Caki2 (cell line): Measurements from ENCODE around the gene ZNF680. TPM values are rescaled to one million over a fixed set of nuclear protein-coding genes. Genes with fewer than 3 reads are reported as not detected.

Source experiments
- DNase-seq: peaks from one replicate; pipeline ENCODE4 v3.0.0-alpha.2; 2015; ENCODE audit warnings: low read depth
- in situ Hi-C: cut with HindIII; loops from 2 replicates; pipeline ENCODE4 v1.10.0; 2016; ENCODE audit warnings: low sequenced_read_pairs, low pct_unique_long_range_greater_than_20kb, mixed read lengths
- total RNA-seq: library from RNA; depleted of rRNA; stranded (reverse); fragments of >200 nt; shearing (Covaris generic); gene quantifications from 2 replicates; pipeline ENCODE4 v1.2.3, GENCODE V29; 2014; ENCODE audit warnings: low replicate concordance; rRNA removed

Gene ZNF680
- total RNA-seq, 1 experiment from 2014 or later: 9.6 TPM

GRCh38 chr7:64494912-64495461 is 67.9 kb downstream of the ZNF680 start:
- in situ Hi-C loops: no loop called here
- DNase-seq: no peak

DNA sequence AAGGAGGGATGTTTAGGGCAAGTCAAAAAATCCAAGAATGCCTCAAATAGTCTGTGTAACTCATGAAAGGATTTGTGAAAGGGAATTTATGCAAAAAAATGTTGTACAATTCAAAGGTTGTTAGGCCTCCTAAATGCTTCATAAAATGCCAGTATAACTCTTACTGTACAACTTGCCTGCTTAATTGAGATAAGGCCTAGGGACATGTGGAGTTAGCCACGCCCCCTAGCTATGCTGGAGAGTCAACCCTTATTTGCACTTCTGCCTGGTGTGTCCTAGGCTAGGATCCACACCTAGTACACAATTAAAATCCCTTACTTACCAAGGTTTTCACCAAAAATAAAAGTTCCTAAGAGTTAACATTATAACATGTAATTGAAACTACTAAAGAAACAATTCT is 77.2 kb downstream of the ZNF680 start:
- DNase-seq: no peak
- in situ Hi-C loops: no loop called here

Other genes with a start within 250 kb of the ZNF680 start
- gene ZNF736, start 249.1 kb downstream of the ZNF680 start, total RNA-seq: 3.1 and 4.5 TPM in 2 replicates
- 0.52 and 1.1 TPM in 2 replicates for gene ZNF107, start 103.1 kb upstream of the ZNF680 start, total RNA-seq
- 2.9 and 17.0 TPM in 2 replicates for gene ZNF138, start 231.4 kb upstream of the ZNF680 start, total RNA-seq